22Rv1 (cell line): ENCODE measurements around the gene NGB.

ENCODE experiments used
- H3K27ac ChIP-seq: fragments of 450-650 bp; 2 replicates; pipeline ENCODE4 v1.5.1; 2017
- ZFX ChIP-seq: fragments of 450-650 bp; IDR thresholded peaks from 2 replicates; pipeline ENCODE4 v1.6.1; 2017; ENCODE audit warnings: antibody characterized with exemption, borderline replicate concordance
- TF ChIP-seq, protein P1 (sequence below): fragments of 450-650 bp; IDR thresholded peaks from 2 replicates; pipeline ENCODE4 v1.5.1; 2017; ENCODE audit warnings: mild to moderate bottlenecking

NGB gene

DNA sequence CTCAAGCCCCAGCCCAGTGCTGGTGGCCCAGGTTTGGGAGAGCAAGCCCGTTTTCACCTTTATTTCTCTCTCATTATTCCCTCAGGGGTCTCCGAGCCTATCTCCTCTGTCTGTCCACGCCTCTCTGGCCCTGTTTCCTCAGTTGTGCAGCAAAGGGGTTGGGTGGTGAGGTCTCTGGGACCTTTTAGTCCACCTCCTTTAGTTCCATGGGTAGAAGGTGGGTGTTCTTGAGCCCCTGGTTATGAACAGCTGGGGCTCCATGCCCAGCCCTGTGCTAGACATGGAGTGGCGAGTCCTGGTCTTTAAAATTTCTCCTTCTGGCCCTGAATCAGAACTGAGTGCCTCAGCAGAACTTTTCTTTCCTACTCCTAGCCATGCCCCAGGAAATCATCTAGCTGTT lies 1.3 kb upstream of the NGB start:
- TF ChIP-seq, protein P1, sequence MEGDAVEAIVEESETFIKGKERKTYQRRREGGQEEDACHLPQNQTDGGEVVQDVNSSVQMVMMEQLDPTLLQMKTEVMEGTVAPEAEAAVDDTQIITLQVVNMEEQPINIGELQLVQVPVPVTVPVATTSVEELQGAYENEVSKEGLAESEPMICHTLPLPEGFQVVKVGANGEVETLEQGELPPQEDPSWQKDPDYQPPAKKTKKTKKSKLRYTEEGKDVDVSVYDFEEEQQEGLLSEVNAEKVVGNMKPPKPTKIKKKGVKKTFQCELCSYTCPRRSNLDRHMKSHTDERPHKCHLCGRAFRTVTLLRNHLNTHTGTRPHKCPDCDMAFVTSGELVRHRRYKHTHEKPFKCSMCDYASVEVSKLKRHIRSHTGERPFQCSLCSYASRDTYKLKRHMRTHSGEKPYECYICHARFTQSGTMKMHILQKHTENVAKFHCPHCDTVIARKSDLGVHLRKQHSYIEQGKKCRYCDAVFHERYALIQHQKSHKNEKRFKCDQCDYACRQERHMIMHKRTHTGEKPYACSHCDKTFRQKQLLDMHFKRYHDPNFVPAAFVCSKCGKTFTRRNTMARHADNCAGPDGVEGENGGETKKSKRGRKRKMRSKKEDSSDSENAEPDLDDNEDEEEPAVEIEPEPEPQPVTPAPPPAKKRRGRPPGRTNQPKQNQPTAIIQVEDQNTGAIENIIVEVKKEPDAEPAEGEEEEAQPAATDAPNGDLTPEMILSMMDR, result no peak
- no peak for TF ChIP-seq ZFX
- H3K27ac ChIP-seq, result no peak overlapping the region

DNA sequence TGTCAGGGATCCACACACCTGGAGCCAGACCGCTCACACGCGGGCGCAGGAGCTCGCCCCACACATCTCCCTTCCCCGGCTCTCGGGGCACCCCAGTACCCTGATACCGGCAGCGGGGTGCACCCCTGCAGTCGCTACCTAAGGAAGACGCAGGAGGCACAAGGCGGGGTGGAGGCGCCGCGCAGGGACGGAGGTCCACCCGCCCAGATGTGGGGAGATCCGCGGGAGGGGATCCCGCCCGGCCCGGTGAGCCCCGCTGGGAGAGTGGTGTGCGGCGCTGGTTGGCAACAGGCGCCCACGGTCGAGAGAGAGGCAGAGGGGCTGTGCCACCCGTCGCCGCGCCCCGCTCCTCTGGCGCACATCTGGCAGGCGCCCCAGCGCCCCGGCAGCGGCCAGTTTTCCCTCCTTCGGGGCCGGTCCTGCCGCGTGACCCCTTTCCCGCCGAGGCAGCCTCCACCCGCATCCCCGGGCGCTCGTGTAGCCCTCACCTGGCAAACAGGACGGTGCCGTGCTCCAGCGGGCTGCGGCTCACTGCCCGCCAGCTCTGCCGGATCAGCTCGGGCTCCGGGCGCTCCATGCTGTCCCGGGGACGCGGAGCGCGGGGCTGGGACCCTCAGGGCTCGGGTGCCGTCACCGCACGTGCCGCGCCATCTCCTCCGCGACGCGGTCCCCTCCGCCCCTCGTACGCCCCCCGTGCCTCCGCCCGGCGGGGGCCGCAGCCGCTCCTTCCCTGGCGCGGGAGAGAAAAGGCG lies 469 bp downstream of the NGB start:
- H3K27ac ChIP-seq, result no peak overlapping the region
- TF ChIP-seq ZFX, result no peak
- TF ChIP-seq, protein P1, result no peak

DNA sequence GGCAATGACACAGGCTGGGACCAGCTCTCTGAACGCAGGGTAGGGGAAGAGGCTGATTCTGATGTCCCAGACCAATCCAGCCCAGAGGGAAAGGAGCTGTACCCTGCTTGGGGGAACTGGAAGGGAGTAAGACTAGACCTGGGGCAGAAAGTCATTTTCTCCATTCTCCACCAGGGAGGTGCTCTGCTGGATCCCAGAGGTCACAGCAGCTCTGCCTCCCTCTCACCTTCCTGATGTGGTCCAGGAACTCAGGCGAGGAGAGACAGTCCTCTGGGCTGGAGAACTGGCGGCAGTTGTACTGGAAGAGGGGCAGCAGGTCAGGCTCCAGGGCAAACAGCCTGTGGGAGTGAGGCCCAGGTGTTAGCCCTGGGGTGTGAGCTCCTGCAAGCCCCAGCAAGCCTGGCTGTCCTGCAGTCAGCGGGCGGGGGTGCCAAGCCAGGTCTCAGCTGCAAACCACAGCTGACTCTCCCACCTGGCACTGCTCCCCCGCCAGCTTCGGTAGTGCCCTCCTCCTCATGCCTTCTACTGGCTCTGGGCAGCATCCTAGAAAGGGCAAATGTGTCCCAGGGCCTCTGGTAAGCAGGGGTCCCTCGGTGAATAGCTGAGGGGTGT lies 1.9 kb downstream of the NGB start:
- no peak overlapping the region for H3K27ac ChIP-seq
- no peak for TF ChIP-seq ZFX
- TF ChIP-seq, protein P1, result no peak

DNA sequence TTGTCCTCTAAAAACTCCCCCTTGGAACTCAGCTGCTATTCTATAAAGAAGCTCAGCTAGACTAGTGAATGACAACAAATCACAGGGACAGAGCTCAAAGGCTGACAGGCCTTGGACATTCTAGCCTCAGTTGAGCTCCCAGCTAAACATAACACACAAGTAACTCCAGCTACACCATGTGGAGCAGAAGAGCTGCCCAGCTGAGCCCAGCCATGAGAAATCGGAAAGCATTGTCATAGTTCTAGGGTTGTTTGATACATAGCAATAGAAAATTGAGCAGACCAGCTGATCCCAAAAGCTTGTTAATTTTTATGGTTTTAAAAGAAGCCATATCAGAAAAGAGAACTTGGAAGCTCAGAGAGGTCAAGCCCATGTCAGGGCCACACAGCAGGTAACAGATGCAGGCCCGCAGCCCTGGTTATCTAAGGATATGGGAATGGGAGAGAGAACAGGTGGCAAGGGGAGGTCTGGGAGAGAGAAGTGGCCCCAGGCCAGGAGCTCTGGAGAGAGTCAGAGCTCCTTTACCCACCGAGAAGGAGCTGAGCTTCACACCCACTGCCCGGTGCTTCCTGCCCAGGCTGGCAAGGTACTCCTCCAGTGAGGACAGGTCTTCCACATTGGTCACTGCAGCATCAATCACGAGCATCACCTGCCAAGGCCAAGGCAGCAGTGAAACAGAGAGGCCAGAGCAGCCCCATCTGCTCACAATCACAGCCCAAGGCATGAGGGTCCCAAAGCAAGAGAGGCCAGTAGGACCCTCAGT lies 2.9 kb downstream of the NGB start:
- TF ChIP-seq, protein P1, result no peak
- TF ChIP-seq ZFX, result no peak
- no peak overlapping the region for H3K27ac ChIP-seq

DNA sequence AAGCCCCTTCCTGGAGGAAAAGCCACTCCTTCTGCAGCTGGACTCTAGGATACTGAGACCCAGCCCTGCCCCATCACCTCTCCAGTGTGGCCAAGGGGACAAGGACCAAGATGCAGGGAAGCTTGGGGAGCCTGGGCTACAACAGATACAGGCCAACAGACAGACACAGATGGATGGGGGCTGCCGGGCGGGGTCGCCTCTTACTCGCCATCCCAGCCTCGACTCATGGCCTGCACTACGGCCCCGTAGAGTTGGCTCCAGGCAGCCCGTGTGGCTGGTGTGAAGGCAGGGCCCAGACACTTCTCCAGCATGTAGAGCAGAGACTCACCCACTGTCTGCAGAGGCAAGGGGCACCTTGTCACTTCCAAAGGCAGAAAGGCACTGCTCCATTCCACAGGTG lies 4.7 kb downstream of the NGB start:
- no peak overlapping the region for H3K27ac ChIP-seq
- TF ChIP-seq, protein P1, result no peak
- no peak for TF ChIP-seq ZFX

DNA sequence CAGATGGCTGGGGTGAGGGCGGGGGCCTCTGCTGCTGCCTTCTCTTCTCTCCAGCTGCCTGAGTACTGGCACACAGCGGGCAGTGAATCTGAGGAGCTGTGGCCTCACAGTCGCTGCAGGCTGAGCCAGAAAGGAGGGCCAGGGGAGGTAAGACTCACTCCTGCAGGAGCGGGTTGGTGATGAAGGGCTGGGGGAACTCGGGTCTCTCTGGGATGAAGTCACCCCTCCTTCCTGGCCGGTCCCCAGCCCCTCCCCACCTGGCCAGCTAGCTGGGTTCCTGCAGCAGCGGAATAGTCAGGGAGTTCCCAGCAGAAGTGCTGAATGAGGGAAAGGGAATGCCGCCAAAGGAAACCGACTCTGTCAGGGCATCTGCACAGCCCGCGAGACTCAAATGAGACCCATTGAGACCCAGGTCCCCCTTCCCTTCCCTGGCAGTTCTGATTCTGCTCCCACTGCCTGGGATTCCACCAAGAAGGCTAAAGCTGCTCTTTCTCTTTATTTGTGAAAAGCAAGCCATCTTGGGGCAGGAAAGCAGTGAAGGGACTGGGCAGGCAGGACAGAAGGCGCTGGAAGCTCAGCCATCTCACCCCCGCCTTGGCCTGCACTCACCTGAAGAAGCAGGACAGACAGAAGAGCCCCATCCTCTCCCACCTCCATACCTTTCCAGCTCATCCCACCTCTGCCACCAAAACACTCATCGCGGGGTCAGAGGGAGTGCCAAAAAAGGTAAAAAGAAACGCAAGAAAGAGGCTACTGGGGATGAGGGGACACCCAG lies 5.3 kb downstream of the NGB start:
- TF ChIP-seq ZFX, result no peak
- TF ChIP-seq, protein P1, result no peak
- H3K27ac ChIP-seq, result no peak overlapping the region
